Ascending aorta (tissue), 2 donors: ENCODE measurements around the gene ST6GAL2. TPM values are rescaled to one million over a fixed set of nuclear protein-coding genes. Genes with fewer than 3 reads are reported as not detected.

Experiments used
- DNase-seq, 2 donors: peaks; one replicate each; pipeline ENCODE4 v3.0.0-alpha.2; 2019; ENCODE audit warnings: low spot score in 2 of 2
- H3K27ac ChIP-seq, 2 donors: fragments of 200-600 bp; sonication (generic); one replicate each; pipeline ENCODE4 v1.5.1; 2016 to 2017; ENCODE audit warnings: mild to moderate bottlenecking in 1 of 2
- H3K27me3 ChIP-seq: fragments of 200-600 bp; sonication (generic); one replicate; pipeline ENCODE4 v1.5.1; 2017
- H3K36me3 ChIP-seq, 2 donors: fragments of 200-600 bp; sonication (generic); one replicate each; pipeline ENCODE4 v1.5.1; 2016
- H3K4me1 ChIP-seq, 2 donors: fragments of 200-600 bp; sonication (generic); one replicate each; pipeline ENCODE4 v1.5.1; 2016 to 2017; ENCODE audit warnings: mild to moderate bottlenecking in 1 of 2
- H3K4me3 ChIP-seq, 2 donors: fragments of 200-600 bp; sonication (generic); one replicate each; pipeline ENCODE4 v1.5.1; 2016 to 2017; ENCODE audit warnings: mild to moderate bottlenecking in 1 of 2
- H3K9me3 ChIP-seq, 2 donors: fragments of 200-600 bp; sonication (generic); one replicate each; pipeline ENCODE4 v1.5.1; 2016
- intact Hi-C: fragments of 100-400 bp; cut with DNase I; formaldehyde crosslinking; loops from one replicate; pipeline ENCODE4 v1.15.1; 2023
- total RNA-seq: library from RNA; depleted of rRNA; stranded (reverse); fragments of >200 nt; gene quantifications from one replicate; pipeline ENCODE4 v1.1.0, GENCODE V29; 2016
- TF ChIP-seq, protein P1 (sequence below), 3 experiments: fragments of 200-600 bp in 2 of 3; fragments of 450-650 bp in 1 of 3; sonication (generic) in 2 of 3; IDR thresholded peaks; one replicate each; pipeline ENCODE4 v1.5.1; 2016 to 2019; ENCODE audit warnings: antibody characterized with exemption in 3 of 3, mild to moderate bottlenecking in 1 of 3, moderate library complexity in 1 of 3

ST6GAL2 gene
- total RNA-seq, 1 donor from 2014 or later, result 55.5 TPM

DNA sequence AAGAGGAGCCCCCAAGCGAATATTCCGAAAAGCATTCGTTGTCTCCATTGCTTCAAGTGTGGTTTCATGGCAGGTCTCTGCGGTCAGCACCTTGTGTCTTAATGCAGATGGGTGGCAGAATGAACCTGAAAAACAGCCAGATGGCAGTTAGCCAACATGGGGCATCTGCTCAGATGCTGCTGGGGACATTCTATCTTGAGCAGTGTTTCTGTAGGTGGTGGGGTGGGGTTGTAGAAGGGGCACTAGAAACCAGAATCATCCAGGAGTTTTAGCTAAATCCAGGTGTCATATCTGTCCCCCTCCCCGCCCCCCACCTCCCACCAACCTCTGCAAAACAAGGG, 42.1 kb downstream of the ST6GAL2 start:
- peak overlapping the region; percentile 75 to 78 for H3K27ac ChIP-seq
- no peak for DNase-seq
- H3K4me3 ChIP-seq, result no peak overlapping the region
- H3K4me1 ChIP-seq, result peaks cover 23 to 70% of the 10 kb centered on the region in 2 donors
- H3K27me3 ChIP-seq, result no peaks in the 10 kb centered on the region
- intact Hi-C loops, result no loop called here
- peaks cover 15 to 16% of the 10 kb centered on the region in 2 donors for H3K36me3 ChIP-seq
- TF ChIP-seq, protein P1, sequence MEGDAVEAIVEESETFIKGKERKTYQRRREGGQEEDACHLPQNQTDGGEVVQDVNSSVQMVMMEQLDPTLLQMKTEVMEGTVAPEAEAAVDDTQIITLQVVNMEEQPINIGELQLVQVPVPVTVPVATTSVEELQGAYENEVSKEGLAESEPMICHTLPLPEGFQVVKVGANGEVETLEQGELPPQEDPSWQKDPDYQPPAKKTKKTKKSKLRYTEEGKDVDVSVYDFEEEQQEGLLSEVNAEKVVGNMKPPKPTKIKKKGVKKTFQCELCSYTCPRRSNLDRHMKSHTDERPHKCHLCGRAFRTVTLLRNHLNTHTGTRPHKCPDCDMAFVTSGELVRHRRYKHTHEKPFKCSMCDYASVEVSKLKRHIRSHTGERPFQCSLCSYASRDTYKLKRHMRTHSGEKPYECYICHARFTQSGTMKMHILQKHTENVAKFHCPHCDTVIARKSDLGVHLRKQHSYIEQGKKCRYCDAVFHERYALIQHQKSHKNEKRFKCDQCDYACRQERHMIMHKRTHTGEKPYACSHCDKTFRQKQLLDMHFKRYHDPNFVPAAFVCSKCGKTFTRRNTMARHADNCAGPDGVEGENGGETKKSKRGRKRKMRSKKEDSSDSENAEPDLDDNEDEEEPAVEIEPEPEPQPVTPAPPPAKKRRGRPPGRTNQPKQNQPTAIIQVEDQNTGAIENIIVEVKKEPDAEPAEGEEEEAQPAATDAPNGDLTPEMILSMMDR (IDR thresholded peaks at IDR 0.05), result no peak
- H3K9me3 ChIP-seq, result no peaks in the 10 kb centered on the region

GRCh38 chr2:106843001-106843909, 42.7 kb downstream of the ST6GAL2 start:
- Histone ChIP-seq H3K9me3 (no peaks in the 10 kb centered on the region), H3K27me3 (no peaks in the 10 kb centered on the region), H3K27ac (peak overlapping the region; percentile 75 to 78), H3K4me3 (no peak overlapping the region), H3K36me3 (peaks cover 15 to 16% of the 10 kb centered on the region in 2 donors), H3K4me1 (peaks cover 23 to 64% of the 10 kb centered on the region in 2 donors)
- intact Hi-C loops, result no loop called here
- TF ChIP-seq, protein P1 (IDR thresholded peaks at IDR 0.05), result no peak
- DNase-seq, result no peak

- H3K4me1 ChIP-seq, result peaks cover 23 to 54% of the 10 kb centered on the region in 2 donors
- intact Hi-C loops, result loop anchor here (2.0 kb wide), 1 partner anchor 45 kb away; the partner anchor contains the start of gene ST6GAL2
- DNase-seq, result no peak
Measured at GRCh38 chr2:106841886-106842645, 43.9 kb downstream of the ST6GAL2 start.

DNA sequence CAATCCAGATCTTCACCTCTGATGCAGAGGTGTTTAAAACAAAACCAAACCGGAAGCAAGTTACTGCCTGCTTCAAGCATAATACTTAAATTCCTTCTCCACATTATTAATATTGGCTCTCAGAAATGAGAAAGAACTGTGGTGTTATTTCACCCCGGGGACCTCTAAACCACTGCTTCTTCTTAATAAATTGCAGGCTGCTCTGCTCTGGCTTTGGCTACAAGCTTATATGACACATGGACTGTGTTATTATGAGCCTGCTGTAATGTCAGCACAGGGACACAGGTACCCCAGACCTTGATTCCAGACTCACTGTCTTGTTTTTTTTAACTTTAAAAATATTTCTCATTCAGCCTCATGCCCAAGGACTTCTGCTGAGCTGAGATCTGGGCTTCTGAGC, 45.1 kb downstream of the ST6GAL2 start:
- Histone ChIP-seq H3K27ac (peak overlapping the region; percentile 75 to 78), H3K4me1 (peaks cover 23 to 45% of the 10 kb centered on the region in 2 donors), H3K4me3 (peak overlapping the region in 1 of 2 donors; percentile 26), H3K9me3 (no peaks in the 10 kb centered on the region), H3K36me3 (peaks cover 15 to 16% of the 10 kb centered on the region in 2 donors), H3K27me3 (no peaks in the 10 kb centered on the region)
- DNase-seq, result no peak
- TF ChIP-seq, protein P1 (IDR thresholded peaks at IDR 0.05), result no peak
- intact Hi-C loops, result loop anchor here (2.0 kb wide), 1 partner anchor 46 kb away; the partner anchor contains the start of gene ST6GAL2

More at GRCh38 chr2:106841886-106842645, 43.9 kb downstream of the ST6GAL2 start:
- H3K4me3 ChIP-seq, result no peak overlapping the region
- peaks cover 15 to 16% of the 10 kb centered on the region in 2 donors for H3K36me3 ChIP-seq
- TF ChIP-seq, protein P1 (IDR thresholded peaks at IDR 0.05), result no peak
- H3K27me3 ChIP-seq, result no peaks in the 10 kb centered on the region
- H3K9me3 ChIP-seq, result no peaks in the 10 kb centered on the region
- H3K27ac ChIP-seq, result peak overlapping the region; percentile 75 to 78

- intact Hi-C loops, result loop anchor here (2.0 kb wide), 1 partner anchor 47 kb away; the partner anchor contains the start of gene ST6GAL2
Measured at GRCh38 chr2:106839849-106840595, 45.9 kb downstream of the ST6GAL2 start.

More at GRCh38 chr2:106839849-106840595, 45.9 kb downstream of the ST6GAL2 start:
- Histone ChIP-seq H3K27ac (peak overlapping the region; percentile 75 to 78), H3K36me3 (peaks cover 15 to 16% of the 10 kb centered on the region in 2 donors), H3K4me1 (peaks cover 23 to 41% of the 10 kb centered on the region in 2 donors), H3K9me3 (no peaks in the 10 kb centered on the region), H3K27me3 (no peaks in the 10 kb centered on the region), H3K4me3 (no peak overlapping the region)
- no peak for DNase-seq
- TF ChIP-seq, protein P1 (IDR thresholded peaks at IDR 0.05), result peak in 2 of 3 experiments; percentile 20 to 55
